ENCODE results near the gene GTF3A. TPM values are rescaled to one million over a fixed set of nuclear protein-coding genes. Genes with fewer than 3 reads are reported as not detected.

The GTF3A gene
- total and polyA plus RNA-seq, 2 of the 8 experiments (the other 6 are each of a cell fraction or from before 2014, with no cell fraction given), result 41.6 to 96.5 TPM

DNA sequence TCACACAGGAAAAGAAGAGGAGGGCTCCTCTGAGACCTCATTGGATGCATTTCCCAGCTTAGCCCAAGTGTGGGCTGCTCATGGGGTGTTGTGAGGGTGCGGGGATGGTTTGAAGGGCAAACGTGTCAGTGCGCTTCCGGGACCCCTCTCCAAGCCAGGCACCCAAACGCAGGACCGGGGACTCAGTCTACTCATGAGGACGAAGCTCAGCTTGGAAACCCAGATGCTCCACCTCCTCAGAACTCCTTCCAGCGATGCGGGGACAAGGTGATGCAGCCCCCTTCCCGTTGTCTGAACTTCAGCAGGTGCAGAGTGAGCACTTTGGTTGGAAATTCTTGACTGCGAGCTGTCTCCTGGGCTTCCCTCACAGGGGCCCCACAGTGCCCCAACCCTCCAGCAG lies 59.0 kb downstream of the GTF3A start:
- no peak overlapping the region for H3K9ac ChIP-seq (replicated peaks in 1 of 4; ENCODE audit: extremely low read depth in 1 of 4, low read depth in 3 of 4, low read length in 3 of 4)
- WGBS, 2 experiments (ENCODE audit: extremely low coverage in 1 of 2, insufficient coverage in 1 of 2, insufficient read length in 1 of 2, insufficient replicate concordance in 2 of 2, low coverage in 1 of 2, low lambda C conversion rate in 2 of 2, missing lambda C conversion rate in 1 of 2), result 93% methylated on average over 11 of the region's 11 CpGs; no CpG with 5 or more reads in 1 of the 2 experiments
- CTCF ChIA-PET (ENCODE audit: partially characterized antibody), result interaction anchor here (0.9 to 1.2 kb wide), 6 partner anchors 8 to 343 kb away, joined by 3 to 5 read pairs (median 4); no protein-coding TSS in a partner anchor

More for the DNA sequence above, 59.0 kb downstream of the GTF3A start:
- H2BK20ac ChIP-seq (ENCODE audit: low read length), result no peak overlapping the region
- no peaks in the 10 kb centered on the region for H3K79me1 ChIP-seq (ENCODE audit: low read depth, low read length)
- no peaks in the 10 kb centered on the region for H3K9me3 ChIP-seq (ENCODE audit: insufficient read depth in 2 of 2, low read depth in 1 of 2, low read length in 1 of 2)
- TF ChIP-seq, protein P1, sequence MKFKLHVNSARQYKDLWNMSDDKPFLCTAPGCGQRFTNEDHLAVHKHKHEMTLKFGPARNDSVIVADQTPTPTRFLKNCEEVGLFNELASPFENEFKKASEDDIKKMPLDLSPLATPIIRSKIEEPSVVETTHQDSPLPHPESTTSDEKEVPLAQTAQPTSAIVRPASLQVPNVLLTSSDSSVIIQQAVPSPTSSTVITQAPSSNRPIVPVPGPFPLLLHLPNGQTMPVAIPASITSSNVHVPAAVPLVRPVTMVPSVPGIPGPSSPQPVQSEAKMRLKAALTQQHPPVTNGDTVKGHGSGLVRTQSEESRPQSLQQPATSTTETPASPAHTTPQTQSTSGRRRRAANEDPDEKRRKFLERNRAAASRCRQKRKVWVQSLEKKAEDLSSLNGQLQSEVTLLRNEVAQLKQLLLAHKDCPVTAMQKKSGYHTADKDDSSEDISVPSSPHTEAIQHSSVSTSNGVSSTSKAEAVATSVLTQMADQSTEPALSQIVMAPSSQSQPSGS (IDR thresholded peaks at IDR 0.05; ENCODE audit: low read length), result no peak
- TF ChIP-seq TBP (IDR thresholded peaks at IDR 0.05; ENCODE audit: low read depth, low read length), result no peak
- TF ChIP-seq RXRA (IDR thresholded peaks at IDR 0.05; ENCODE audit: insufficient read depth, low read depth, low read length), result no peak
- TF ChIP-seq CTBP2 (IDR thresholded peaks at IDR 0.05; ENCODE audit: borderline replicate concordance, insufficient read depth, insufficient read length, low read length), result no peak
- TF ChIP-seq SP4 (IDR thresholded peaks at IDR 0.05; ENCODE audit: low read length), result no peak
- no peak for TF ChIP-seq JUND (IDR thresholded peaks at IDR 0.05; ENCODE audit: low read length)
- TF ChIP-seq POLR2AphosphoS5 (IDR thresholded peaks at IDR 0.05; ENCODE audit: low read depth, low read length), result no peak
- no peak for TF ChIP-seq BRCA1 (IDR thresholded peaks at IDR 0.05; ENCODE audit: low read depth, low read length)
- H4K8ac ChIP-seq (ENCODE audit: extremely low read depth, insufficient read depth, low read length), result no peak overlapping the region
- no peaks in the 10 kb centered on the region for H3K4me1 ChIP-seq (replicated peaks in 1 of 4; ENCODE audit: control insufficient read depth in 3 of 4, insufficient read depth in 4 of 4, low read length in 3 of 4)
- H3K36me3 ChIP-seq (ENCODE audit: control insufficient read depth in 2 of 4, insufficient read depth in 4 of 4, low read length in 3 of 4), result no peaks in the 10 kb centered on the region
- H2BK12ac ChIP-seq (ENCODE audit: low read depth, low read length), result no peak overlapping the region
- H2BK15ac ChIP-seq (ENCODE audit: low read length), result no peak overlapping the region
- no peak overlapping the region for H3K4me3 ChIP-seq (ENCODE audit: extremely low read depth in 1 of 4, insufficient read depth in 2 of 4, low read depth in 3 of 4, low read length in 4 of 4)
- no peak overlapping the region for H2BK5ac ChIP-seq (ENCODE audit: low read depth, low read length)
- no peak overlapping the region for H3K4me2 ChIP-seq (ENCODE audit: insufficient read depth in 1 of 2, low read depth in 2 of 2, low read length in 2 of 2)
- no peaks in the 10 kb centered on the region for H4K20me1 ChIP-seq (replicated peaks in 1 of 2; ENCODE audit: control insufficient read depth in 1 of 2, insufficient read depth in 2 of 2, low read length in 2 of 2)
- H4K91ac ChIP-seq (replicated peaks; ENCODE audit: insufficient read length, low read length), result no peak overlapping the region
- H4K5ac ChIP-seq (ENCODE audit: insufficient read length, low read depth, low read length), result no peak overlapping the region
- no peak overlapping the region for H3K23ac ChIP-seq (ENCODE audit: insufficient read length)
- DNase-seq (ENCODE audit: low read depth in 1 of 2, low spot score in 2 of 2), result no peak
- no peaks in the 10 kb centered on the region for H3K23me2 ChIP-seq (ENCODE audit: low read depth, low read length)
- H3K56ac ChIP-seq (replicated peaks; ENCODE audit: insufficient read length, low read depth, low read length), result no peak overlapping the region
- no peak overlapping the region for H2AFZ ChIP-seq (ENCODE audit: low read length)
- no peaks in the 10 kb centered on the region for H3K79me2 ChIP-seq (ENCODE audit: control insufficient read depth in 1 of 2, insufficient read depth in 2 of 2, low read length in 2 of 2)
- POLR2A ChIA-PET (ENCODE audit: partially characterized antibody), result interaction anchor here (1.0 kb wide), 2 partner anchors 14 to 32 kb away, joined by 3 to 4 read pairs; no protein-coding TSS in a partner anchor
- no peak overlapping the region for H2BK120ac ChIP-seq (replicated peaks; ENCODE audit: low read depth, low read length)
- H2AK5ac ChIP-seq (ENCODE audit: low read depth, low read length), result no peak overlapping the region
- no peak overlapping the region for H3K18ac ChIP-seq (ENCODE audit: extremely low read depth, low read length)
- no peak overlapping the region for H3K27ac ChIP-seq (ENCODE audit: low read depth, low read length)
- no peak for FAIRE-seq
- H3K4ac ChIP-seq (replicated peaks; ENCODE audit: insufficient read length, low read depth, low read length), result no peak overlapping the region
- H3K14ac ChIP-seq (ENCODE audit: insufficient read length), result no peak overlapping the region
- H3K27me3 ChIP-seq (replicated peaks in 1 of 4; ENCODE audit: control insufficient read depth in 3 of 4, extremely low read depth in 1 of 4, insufficient read depth in 3 of 4, low read length in 3 of 4), result no peaks in the 10 kb centered on the region
